Transverse colon (tissue), 4 donors: ENCODE measurements around the gene SH3PXD2B.

Experiments
- EP300 ChIP-seq: sonication (generic); formaldehyde crosslinking; IDR thresholded peaks from one replicate; pipeline ENCODE4 v1.6.1; 2017; ENCODE audit warnings: antibody characterized with exemption, low read depth
- POLR2A ChIP-seq: fragments of 450-650 bp; IDR thresholded peaks from one replicate; pipeline ENCODE4 v1.6.1; 2016; ENCODE audit warnings: antibody characterized with exemption, mild to moderate bottlenecking, moderate library complexity
- POLR2AphosphoS5 ChIP-seq, 3 donors: sonication (generic); formaldehyde crosslinking; IDR thresholded peaks; one replicate each; pipeline ENCODE4 v1.6.1; 2016; ENCODE audit warnings: antibody characterized with exemption in 3 of 3
- TF ChIP-seq, protein P1 (sequence below), 5 experiments: fragments of 200-600 bp in 3 of 5; fragments of 450-650 bp in 2 of 5; sonication (generic) in 3 of 5; IDR thresholded peaks; 1 replicate in 2 of 5; 2 replicates in 3 of 5; pipeline ENCODE4 v1.5.1; 2016 to 2017; ENCODE audit warnings: antibody characterized with exemption in 5 of 5, inconsistent platforms in 3 of 5, mild to moderate bottlenecking in 2 of 5, moderate library complexity in 1 of 5

GRCh38 chr5:172474293-172474692, 20.0 kb upstream of the SH3PXD2B start:
- TF ChIP-seq, protein P1, sequence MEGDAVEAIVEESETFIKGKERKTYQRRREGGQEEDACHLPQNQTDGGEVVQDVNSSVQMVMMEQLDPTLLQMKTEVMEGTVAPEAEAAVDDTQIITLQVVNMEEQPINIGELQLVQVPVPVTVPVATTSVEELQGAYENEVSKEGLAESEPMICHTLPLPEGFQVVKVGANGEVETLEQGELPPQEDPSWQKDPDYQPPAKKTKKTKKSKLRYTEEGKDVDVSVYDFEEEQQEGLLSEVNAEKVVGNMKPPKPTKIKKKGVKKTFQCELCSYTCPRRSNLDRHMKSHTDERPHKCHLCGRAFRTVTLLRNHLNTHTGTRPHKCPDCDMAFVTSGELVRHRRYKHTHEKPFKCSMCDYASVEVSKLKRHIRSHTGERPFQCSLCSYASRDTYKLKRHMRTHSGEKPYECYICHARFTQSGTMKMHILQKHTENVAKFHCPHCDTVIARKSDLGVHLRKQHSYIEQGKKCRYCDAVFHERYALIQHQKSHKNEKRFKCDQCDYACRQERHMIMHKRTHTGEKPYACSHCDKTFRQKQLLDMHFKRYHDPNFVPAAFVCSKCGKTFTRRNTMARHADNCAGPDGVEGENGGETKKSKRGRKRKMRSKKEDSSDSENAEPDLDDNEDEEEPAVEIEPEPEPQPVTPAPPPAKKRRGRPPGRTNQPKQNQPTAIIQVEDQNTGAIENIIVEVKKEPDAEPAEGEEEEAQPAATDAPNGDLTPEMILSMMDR (IDR thresholded peaks at IDR 0.05): no peak
- no peak for TF ChIP-seq POLR2A
- no peak for TF ChIP-seq POLR2AphosphoS5 (IDR thresholded peaks at IDR 0.05)
- TF ChIP-seq EP300: no peak
